GM21526 (cell line): Measurements from ENCODE around the gene SBF2.
"Not testable (repeated sequence)": the region's sequence is repeated elsewhere in the genome, so short reads cannot be mapped to it uniquely, and the experiment has no call there.

Experiments
- ATAC-seq: cut with Tn5 transposase; IDR thresholded peaks from one replicate; pipeline ENCODE4 v1.9.1; 2021; ENCODE audit warnings: moderate library complexity; ENCODE audit not compliant: unreplicated experiment, low FRiP score

Gene SBF2

DNA sequence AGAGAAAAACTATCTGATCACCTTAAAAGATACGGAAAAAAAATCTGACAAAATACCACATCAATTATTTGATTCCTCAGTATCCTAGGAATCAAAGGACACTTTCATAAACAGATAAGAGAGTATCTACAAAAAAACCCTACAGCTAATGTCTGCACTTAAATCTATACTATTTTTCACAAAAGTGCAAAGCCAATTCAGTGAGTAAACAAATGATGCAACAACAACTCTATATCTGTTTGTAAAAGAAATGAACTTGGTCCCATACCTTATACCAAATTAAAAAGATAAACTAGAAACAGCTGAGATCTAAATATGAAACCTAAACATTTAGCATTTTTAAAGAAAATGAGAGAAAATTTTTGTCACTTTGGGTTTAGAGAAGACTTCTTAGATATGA, 366.3 kb downstream of the SBF2 start:
- no peak for ATAC-seq

DNA sequence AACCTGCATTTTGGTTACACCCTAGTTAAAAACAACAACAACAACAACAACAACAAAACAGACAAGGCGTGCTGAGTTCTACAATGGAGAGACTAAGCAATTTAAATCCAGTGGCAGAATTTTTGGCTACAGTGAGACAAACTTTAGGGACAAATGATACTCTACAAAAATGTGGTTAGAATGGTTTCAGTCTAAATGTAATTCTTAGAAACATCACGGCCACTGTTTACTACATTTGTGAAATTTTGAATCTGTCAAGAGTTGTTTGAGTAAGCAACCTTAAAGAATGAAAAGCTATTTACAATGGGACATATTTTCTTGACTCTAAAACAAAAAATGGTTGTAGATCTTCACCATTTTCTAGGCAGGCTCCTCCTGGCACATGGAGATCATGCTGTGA, 370.7 kb downstream of the SBF2 start:
- no peak for ATAC-seq

DNA sequence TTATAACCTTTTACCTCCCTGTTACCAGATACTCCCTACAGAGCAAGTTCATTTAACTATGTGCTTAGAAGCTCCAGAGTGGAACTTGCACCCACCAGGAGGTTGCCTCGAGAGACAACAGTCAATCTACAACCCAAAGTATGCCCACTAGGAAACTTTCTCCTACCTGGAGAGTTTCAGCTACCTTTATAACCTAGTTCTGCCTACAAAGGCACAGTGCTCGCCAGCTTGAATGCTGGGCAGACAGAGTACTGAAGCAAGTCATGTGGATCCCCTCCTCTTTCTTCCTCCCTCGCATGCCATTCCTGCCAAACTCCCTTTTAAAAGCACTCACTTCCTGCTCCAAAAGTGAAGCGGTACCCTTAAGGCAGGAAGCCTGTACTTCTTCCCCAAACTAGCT, 371.2 kb downstream of the SBF2 start:
- ATAC-seq: no peak

DNA sequence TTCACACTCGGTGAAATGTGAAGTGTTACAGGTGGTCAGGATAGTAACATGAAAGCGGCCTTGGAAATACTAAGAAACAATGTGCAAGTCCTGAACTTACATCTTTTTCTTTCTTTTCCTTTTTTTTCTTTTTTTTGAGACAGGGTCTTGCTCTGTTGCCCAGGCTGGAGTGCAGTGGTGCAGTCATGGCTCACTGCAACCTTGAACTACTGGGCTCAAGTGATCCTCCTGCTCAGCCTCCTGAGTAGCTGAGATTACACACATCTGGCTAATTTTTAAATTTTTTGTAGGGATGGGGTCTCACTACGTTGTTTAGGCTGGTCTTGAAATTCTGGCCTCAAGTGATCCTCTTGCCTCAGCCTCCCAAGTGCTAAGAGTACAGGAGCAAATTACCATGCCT, 377.5 kb downstream of the SBF2 start:
- ATAC-seq: no peak

DNA sequence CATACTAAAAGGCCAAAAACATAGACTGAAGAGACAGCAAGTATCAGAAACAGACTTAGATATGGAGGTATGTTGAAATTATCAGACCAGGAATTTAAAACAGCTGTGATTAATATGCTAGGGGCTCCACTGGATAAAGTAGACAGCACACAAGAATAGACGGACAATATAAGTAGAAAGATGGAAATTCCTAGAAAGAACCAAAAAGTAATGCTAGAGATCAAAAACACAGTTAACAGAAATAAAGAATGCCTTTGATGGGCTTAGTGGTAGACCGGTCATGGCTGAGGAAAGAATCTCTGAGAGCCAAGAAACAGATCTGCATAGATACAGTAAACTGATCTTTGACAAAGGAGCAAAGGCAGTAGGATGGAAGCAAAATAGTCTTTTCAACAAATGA, 380.0 kb downstream of the SBF2 start:
- no peak for ATAC-seq

DNA sequence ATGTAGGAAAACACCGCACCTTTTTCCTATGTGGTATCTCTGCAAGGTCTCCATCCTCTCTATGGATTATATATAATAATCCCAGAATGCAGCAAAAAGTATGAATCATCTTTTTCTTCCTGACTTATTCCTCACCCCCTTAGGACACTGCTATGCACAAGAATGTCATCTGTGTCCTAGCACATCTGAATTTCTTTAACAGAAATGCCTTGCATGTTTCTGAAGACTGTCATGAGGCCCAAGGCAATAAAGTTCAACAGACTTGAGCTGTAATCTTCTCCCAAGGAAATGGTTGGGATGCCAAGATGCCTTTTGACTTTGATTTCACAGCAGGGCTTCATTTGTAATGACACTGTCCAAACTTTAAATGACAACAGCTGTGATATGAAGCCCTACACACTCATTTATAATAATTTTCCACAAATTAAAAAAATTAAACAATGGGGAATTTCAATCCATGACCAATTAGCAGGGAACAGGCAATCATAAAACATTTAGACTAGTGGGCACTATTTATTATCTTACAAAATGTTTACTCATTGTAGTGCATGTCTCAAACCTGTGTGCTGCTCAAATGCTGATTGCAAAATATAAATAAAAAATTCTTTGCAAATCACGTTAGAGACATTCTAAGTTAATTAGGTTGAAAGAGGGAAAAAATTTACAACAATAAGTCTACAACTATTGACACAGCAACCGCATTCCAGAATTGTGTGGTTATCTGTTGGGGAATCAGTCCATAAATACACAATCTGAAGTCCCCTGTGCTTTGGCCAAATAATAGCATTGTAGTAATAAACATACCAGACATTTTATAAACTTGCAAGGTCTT, 387.8 kb downstream of the SBF2 start:
- ATAC-seq: no peak

DNA sequence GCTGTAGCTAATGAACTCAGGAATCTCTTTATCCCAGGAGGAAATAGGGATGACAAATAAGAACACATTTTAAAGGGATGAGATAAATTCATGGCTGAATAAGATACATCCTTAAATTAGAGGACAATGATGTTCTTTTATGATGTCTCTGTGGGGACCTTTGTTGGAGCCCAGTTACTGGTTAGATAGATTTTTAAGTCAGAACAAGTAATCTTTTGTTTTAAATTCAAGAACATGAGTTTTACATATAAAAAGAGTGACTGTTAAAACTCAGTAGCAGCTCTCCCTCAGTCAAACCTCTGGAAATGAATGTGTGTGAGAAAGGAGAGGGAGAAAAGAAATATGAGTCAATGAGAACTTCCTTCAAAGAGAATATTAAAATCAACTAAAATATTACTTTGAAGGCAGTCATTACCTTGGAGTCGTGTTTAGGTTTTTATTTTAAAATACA, 388.5 kb downstream of the SBF2 start:
- no peak for ATAC-seq

DNA sequence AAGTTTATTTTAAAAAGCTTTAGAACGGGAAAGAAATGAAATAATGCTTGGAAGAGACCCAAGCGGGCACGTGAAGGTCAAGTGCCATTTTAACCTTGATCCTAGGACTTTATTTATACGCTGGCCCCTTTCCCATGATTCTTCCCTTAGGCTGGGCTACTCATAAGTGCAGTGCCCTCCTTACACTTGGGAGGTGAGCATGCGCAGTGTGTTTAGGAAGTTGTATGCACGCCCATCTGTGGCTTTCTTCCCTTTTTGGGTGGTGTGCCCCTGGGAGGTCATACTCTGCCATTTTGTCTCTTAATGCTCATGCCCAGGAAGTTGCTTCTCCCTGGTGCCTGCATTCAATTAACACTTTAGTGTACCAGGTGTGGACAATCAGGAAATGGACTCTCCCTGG, 390.4 kb downstream of the SBF2 start:
- ATAC-seq: no peak

DNA sequence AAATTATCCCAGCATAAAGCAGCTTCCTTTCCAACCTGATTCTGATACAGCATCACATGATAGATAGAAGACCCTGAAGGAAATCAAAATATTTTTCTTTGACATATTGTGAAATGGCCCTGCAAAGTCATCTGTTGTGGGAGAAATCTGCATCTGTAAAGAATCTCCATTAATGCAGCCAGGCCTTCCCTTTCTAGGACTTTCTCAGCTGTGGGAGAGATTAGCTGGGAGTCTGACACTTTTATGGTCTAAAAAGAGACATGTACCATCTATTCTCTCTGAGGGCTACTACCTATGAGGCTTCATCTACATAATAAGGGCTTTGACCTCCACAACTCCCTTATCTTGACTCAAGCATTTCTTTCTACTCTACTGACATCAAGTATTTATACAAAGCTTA, 392.1 kb downstream of the SBF2 start:
- no peak for ATAC-seq

DNA sequence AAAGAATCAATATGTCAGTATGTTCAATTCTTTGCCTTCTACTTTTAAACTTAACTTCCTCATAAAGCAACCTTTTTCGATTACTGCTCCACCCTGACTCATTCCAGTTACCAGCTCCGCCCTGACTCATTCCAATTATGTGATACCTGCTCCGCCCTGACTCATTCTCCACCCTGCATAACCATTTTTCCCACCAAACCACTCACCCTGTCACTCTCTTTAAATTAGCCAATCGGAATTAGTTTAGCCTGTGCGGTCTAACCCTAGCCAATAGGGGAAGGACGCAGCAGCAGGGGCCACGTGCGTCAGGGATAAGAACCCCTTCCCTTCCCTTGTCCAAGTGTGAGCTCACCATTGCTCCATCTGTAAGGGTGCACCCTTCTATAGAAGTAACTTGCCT, 393.8 kb downstream of the SBF2 start:
- not testable (repeated sequence) for ATAC-seq

DNA sequence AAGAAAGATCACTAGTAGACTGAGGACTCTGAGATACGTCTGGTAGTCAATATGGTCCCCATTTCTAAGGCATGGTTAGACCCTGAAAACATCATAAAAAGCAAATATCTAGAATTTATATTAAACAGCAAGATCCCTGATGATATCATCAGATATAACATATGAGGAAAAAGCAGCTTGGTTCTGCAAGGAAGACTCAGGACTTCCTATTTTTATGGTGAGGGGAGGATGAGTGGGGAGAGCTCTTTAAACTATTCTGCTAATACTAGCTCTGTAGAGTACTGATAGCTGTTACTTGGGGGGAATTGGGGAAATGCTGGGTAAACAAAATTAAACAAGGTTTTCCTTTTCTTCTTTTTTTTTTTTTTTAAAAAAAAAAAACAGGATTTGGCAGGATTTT, 394.3 kb downstream of the SBF2 start:
- no peak for ATAC-seq

DNA sequence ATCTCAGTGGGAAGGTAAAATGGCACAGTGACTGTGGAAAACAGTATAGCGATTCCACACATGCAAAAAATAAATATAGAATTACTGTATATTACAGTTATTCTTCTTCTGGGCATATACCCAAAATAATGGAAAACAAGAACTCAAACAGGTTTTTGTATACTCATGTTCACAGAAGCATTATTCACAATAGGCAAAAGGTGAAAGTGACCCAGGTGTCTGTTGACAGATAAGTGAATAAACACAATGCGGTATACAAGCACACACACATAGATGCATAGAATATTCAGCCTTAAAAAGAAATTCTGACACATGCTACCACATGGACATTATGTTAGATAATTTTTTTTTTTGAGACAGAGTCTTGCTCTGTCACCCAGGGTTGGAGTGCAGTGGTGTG, 397.1 kb downstream of the SBF2 start:
- ATAC-seq: no peak

DNA sequence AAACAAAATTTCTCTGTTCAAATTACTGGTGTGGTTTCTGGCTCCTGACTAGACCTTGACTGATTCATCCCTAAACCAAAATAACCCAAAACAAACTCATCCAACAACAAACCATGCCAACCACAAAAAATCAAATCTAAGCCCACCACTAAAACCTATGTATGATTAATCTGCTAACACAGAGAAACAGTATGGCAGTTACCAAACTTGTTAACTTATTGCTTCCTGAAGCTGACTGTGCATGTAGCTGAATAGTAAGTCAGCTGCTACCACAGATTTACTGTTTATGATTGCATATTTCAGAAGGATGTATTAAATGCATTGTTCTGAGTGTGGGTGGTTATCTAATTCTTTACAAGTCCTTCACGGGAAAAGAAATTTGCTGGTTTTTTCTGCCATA, 399.0 kb downstream of the SBF2 start:
- no peak for ATAC-seq

DNA sequence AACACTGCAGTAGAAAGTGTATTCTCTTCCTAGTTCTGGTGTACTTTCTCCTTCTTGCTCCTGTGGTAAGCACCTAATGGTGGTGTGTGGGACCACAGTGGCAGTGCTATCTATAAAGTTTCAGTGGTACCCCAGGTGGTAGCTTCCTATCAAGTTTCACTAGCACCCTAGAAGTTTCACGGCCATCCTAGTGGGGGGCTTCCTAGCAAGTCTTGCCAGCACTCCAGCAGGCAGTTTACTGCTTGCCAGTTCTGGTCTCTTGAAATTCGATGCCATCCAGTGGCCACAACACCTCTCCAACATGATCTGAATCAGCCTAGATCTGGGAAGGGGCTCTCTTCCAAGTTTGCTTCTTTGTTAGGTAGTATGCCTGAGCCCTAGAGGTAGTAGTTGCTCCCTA, 400.5 kb downstream of the SBF2 start:
- no peak for ATAC-seq

DNA sequence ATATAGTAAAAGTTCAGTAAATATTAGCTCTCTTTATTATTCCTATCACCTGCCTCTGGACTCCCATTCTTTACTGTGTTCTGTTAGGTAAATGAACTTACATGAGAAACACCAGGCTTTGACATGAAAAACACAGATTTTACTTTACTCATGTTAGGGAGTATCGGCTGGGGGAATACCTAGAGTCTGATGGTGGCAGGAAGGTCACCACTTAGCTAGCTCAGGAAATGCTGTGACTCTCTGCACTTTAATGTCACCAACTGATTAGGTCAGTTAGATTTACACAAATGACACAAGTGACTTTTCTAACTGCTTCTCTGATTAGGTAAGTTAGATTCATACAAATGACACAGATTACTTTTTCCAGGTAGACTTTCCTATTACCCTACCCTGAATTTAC, 405.1 kb downstream of the SBF2 start:
- ATAC-seq: no peak

DNA sequence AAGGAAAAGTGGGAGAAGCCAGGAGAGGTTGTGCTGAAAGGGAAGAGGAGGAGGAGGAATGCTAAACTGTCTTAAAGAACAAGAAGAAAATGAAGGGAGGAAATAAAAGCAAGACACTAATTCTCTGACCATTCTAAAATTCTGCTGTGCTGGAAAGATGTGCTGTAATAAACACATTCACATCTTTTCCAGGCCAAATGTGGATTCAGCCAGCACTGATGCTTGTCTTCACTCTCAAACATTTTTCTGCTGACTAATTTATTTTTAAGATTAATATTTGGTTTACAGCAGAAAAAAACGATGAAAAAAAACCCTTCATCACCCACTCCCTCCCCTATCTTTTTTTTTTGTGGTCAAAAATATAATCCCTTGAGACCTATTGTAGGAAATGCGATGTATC, 406.5 kb downstream of the SBF2 start:
- no peak for ATAC-seq

DNA sequence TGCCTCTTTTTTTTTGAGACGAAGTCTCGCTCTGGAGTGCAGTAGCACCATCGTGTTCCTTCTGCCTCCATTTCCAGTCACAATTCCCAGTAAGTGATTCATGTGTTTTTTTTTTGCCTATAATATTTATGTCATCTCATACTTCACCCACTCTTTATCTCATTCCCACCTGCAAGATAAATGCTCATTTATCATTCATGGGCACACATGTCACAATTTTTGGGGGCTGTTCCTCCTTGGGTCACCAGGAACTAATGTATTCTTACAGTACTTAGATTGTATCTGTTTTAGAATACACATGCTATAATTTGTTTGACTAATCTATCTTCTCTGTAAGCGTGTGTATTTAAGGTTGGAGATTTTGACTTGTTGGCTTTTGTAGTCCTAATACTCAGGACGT, 407.4 kb downstream of the SBF2 start:
- no peak for ATAC-seq

DNA sequence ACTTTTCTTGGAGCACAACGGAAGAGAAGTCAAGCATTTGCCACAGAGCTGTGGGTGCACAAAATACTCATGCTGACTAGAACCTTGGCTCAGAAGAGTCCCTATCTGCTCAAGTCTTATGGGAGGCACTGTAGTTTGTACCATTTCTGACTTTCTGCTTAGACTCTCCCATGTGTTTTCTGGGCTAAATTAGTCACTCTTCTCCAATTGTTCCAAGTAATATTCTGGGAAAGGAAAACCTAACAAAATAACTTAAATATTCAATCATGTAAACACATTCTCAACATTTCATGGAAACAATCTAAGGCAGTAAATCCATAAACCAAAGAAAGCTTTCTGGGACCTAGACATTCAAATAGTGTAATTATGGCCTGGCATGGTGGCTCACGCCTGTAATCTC, 409.4 kb downstream of the SBF2 start:
- ATAC-seq: no peak

DNA sequence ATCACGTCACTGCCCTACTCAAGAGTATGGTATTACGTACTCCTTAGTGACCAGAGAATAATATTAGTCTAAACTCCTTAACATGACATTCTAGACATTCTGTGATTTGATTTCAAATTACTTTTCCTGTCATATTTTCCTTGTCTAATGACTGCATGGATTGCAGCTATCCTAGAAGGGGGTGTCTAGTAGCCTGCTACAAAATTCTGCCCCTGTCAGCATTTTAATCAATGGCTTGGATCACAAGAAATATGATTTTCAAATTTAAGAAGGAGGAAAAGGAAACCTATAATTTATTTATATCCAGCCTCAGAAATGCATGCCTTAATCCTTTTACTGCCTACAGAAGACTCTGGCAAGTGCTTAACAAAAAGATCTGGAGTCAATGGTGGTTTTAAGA, 413.4 kb downstream of the SBF2 start:
- no peak for ATAC-seq

DNA sequence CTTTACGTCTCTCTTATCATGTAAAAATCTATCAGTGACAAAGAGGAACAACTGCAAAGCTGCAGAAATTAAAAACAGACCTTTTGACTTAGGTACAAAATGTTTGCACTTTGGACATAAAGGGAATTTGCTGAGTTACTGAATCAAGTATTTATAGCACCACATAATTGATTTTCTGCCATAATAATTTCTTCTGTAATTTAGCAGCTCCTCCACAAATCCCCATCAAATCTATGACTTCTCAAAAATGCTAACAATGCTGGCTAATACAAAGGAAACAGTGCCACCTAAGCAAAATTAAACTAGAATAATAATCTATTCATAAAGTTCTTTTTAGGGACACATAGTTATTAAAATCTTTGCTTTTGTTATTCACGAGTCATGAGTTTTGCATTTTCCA, 415.1 kb downstream of the SBF2 start:
- no peak for ATAC-seq

DNA sequence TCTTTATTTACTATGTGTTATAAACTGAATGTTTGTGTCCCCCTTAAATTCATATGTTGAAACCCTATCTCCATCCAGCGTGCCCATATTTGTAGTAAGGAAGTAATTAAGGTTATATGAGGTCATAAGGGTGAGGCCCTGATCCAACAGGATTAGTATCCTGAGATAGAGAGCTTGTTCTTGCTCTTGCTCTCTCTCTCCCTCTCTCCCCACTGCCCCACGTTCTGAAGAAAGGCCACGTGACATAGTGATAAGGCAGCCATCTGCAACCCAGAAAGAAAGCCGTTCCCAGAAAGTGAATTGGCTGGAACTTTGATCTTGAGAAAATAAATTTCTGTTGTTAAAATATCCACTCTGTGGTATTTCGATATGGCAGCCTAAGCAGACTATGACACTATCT, 417.7 kb downstream of the SBF2 start:
- ATAC-seq: no peak

DNA sequence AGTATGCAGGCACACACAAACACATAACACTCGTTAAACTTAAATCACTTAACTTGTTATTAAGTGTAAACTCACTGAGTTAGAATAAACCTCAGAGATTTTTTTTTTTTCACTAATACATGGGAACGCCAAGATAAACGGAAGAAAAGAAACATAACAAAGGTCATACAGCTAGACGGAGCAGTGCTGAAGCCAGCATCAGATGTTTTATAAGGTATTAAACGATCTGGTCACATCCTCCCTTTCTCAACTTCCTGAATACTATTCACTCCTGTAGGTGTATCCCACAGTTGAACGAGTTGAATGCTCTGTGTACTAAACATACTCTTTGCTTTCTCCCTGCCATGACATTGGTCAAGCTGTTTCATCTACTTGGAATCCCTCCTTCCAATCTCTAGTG, 418.2 kb downstream of the SBF2 start:
- no peak for ATAC-seq

DNA sequence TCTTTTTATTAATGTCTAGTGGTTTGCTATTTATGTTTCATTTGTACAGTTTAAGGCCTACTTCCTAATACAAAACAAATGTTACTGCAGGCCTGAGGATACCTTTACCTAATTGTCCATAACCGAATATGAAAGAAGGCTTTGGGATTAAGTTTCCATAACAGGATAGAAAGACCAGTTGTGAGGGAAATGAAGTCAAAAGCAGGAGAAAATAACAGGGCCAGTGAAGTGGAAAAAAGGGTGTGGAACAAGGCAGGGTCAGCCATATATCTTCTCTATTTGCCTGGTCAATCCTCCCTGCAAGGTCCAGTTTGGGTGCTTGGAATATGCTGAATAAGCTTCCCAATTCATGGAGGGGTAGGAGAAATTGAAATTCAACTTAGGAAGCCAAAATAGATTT, 418.6 kb downstream of the SBF2 start:
- no peak for ATAC-seq
